Gastrocnemius medialis (tissue), 4 donors: Measurements from ENCODE around the gene EXOC1L. TPM values are rescaled to one million over a fixed set of nuclear protein-coding genes. Genes with fewer than 3 reads are reported as not detected.

Experiments
- ATAC-seq, 2 donors: fragments of 150-250 bp; one replicate each; pipeline ENCODE4 v1.9.1; 2016
- DNase-seq, 2 donors: peaks; one replicate each; pipeline ENCODE4 v3.0.0-alpha.2; 2019
- H3K27ac ChIP-seq, 4 donors: fragments of 200-600 bp; sonication (generic); 1 replicate in 1 of 4; 2 replicates in 3 of 4; pipeline ENCODE4 v1.5.1; 2016 to 2018; ENCODE audit warnings: mild to moderate bottlenecking in 2 of 4, moderate library complexity in 1 of 4
- H3K27me3 ChIP-seq, 3 donors: fragments of 200-600 bp; sonication (generic) in 2 of 3; 1 replicate in 1 of 3; 2 replicates in 2 of 3; pipeline versions ENCODE4 v1.5.1 to v1.6.0; 2016 to 2019; ENCODE audit warnings: mild to moderate bottlenecking in 1 of 3, moderate library complexity in 1 of 3
- H3K36me3 ChIP-seq, 2 donors: fragments of 200-600 bp; sonication (generic) in 1 of 2; one replicate each; pipeline ENCODE4 v1.5.1; 2017 to 2018
- H3K4me1 ChIP-seq, 2 donors: fragments of 200-600 bp; sonication (generic) in 1 of 2; one replicate each; pipeline ENCODE4 v1.5.1; 2016 to 2017; ENCODE audit warnings: mild to moderate bottlenecking in 2 of 2
- H3K4me3 ChIP-seq, 4 donors: fragments of 200-600 bp; sonication (generic) in 3 of 4; 1 replicate in 1 of 4; 2 replicates in 3 of 4; pipeline ENCODE4 v1.5.1; 2016 to 2019; ENCODE audit warnings: mild to moderate bottlenecking in 2 of 4
- H3K9me3 ChIP-seq, 3 donors: fragments of 200-600 bp; sonication (generic) in 2 of 3; 1 replicate in 1 of 3; 2 replicates in 2 of 3; pipeline ENCODE4 v1.5.1; 2016 to 2019
- POLR2A ChIP-seq, 2 donors: fragments of 450-650 bp; IDR thresholded peaks; one replicate each; pipeline ENCODE4 v1.6.1; 2017; ENCODE audit warnings: antibody characterized with exemption in 2 of 2, mild to moderate bottlenecking in 2 of 2, moderate library complexity in 2 of 2
- in situ Hi-C, 4 donors: fragments of 200-750 bp; cut with MboI; loops; one replicate each; pipeline versions ENCODE4 v1.15.0 to v1.8.0; 2017; ENCODE audit warnings: low sequenced_read_pairs in 4 of 4
- intact Hi-C: fragments of 100-400 bp; cut with DNase I; formaldehyde crosslinking; loops from one replicate; pipeline ENCODE4 v1.15.1; 2023; ENCODE audit warnings: low total_unique reads
- total RNA-seq, 4 donors: library from RNA; depleted of rRNA; stranded (reverse); fragments of >200 nt; gene quantifications; one replicate each; pipeline versions ENCODE4 v1.1.0 to v1.2.3, GENCODE V29; 2016
- TF ChIP-seq, protein P1 (sequence below), 5 experiments: fragments of 450-650 bp in 3 of 5; fragments of 200-600 bp in 2 of 5; sonication (generic) in 2 of 5; IDR thresholded peaks in 4 of 5; conservative IDR thresholded peaks in 1 of 5; 1 replicate in 4 of 5; 2 replicates in 1 of 5; pipeline ENCODE4 v1.5.1; 2016 to 2019; ENCODE audit warnings: antibody characterized with exemption in 5 of 5, mild to moderate bottlenecking in 3 of 5, moderate library complexity in 3 of 5

EXOC1L gene
- total RNA-seq, 4 donors from 2014 or later = not detected

DNA sequence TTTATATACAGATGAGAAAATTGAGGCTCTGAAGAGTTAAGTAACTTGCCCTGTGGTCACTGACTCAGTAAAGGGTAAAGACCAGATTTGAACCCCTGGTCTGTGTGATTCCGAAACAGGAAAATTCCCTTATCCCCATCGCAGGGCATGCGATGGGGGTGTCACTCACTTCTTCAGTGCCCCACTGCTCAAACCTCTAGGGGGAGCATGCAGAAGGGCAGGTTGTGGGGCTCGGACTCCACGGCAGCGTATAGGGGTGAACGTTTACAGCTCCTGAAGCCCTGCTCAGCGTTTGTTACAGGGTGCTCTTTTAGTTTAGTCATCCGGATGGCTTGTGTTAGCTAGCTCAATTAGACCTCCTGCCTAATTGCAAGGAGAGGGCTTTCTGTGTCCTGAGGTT, 30.1 kb downstream of the EXOC1L start:
- no peaks in the 10 kb centered on the region for H3K9me3 ChIP-seq
- H3K27me3 ChIP-seq = no peaks in the 10 kb centered on the region
- in situ Hi-C loops = loop anchor here in 3 of 4 donors (25.0 kb wide), 3 partner anchors 437 to 512 kb away; partner anchors contain the start of gene SRD5A3 (in 2 of the 3)
- intact Hi-C loops = loop anchor here (5.0 to 10.0 kb wide), 3 partner anchors 452 to 535 kb away; partner anchors contain the start of genes AASDH, SRD5A3 and TMEM165
- H3K27ac ChIP-seq = no peak overlapping the region
- no peak overlapping the region for H3K4me3 ChIP-seq
- DNase-seq (no peak), ATAC-seq (no peak)
- TF ChIP-seq, protein P1, sequence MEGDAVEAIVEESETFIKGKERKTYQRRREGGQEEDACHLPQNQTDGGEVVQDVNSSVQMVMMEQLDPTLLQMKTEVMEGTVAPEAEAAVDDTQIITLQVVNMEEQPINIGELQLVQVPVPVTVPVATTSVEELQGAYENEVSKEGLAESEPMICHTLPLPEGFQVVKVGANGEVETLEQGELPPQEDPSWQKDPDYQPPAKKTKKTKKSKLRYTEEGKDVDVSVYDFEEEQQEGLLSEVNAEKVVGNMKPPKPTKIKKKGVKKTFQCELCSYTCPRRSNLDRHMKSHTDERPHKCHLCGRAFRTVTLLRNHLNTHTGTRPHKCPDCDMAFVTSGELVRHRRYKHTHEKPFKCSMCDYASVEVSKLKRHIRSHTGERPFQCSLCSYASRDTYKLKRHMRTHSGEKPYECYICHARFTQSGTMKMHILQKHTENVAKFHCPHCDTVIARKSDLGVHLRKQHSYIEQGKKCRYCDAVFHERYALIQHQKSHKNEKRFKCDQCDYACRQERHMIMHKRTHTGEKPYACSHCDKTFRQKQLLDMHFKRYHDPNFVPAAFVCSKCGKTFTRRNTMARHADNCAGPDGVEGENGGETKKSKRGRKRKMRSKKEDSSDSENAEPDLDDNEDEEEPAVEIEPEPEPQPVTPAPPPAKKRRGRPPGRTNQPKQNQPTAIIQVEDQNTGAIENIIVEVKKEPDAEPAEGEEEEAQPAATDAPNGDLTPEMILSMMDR (IDR thresholded peaks at IDR 0.05 in 4 of 5, conservative IDR thresholded peaks at IDR 0.05 in 1 of 5) = no peak
- no peak for TF ChIP-seq POLR2A (IDR thresholded peaks at IDR 0.05)
- no peaks in the 10 kb centered on the region for H3K36me3 ChIP-seq
- H3K4me1 ChIP-seq = peaks cover 6 to 8% of the 10 kb centered on the region in 2 donors

DNA sequence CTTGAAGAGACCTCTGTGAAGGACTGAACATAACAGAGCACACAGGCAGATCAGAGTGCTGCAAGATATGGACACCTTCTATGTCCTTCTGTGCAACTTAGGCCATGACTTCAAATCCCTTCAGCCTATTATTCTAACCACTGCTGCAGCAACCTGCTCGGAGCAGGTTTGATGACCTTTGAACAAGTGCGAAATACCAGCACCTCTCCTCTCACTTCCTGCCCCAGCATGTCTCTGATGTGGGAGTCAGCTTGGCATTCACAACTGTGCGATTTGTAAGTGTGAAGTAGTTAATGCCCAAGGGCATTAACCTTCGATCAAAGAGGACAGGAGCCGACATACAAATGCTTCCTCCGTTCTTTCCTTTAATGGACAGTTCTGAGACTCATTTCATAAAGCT, 32.3 kb downstream of the EXOC1L start:
- DNase-seq = no peak
- H3K27me3 ChIP-seq = no peaks in the 10 kb centered on the region
- H3K27ac ChIP-seq = no peak overlapping the region
- TF ChIP-seq, protein P1 (IDR thresholded peaks at IDR 0.05 in 4 of 5, conservative IDR thresholded peaks at IDR 0.05 in 1 of 5) = no peak
- no peak for TF ChIP-seq POLR2A (IDR thresholded peaks at IDR 0.05)
- intact Hi-C loops = loop anchor here (2.0 to 10.0 kb wide), 4 partner anchors 305 to 533 kb away; partner anchors contain the start of genes AASDH, CLOCK, SRD5A3 and TMEM165
- ATAC-seq = no peak
- H3K36me3 ChIP-seq = no peaks in the 10 kb centered on the region
- in situ Hi-C loops = loop anchor here in 3 of 4 donors (25.0 kb wide), 3 partner anchors 440 to 515 kb away; partner anchors contain the start of gene SRD5A3 (in 2 of the 3)
- no peak overlapping the region for H3K4me3 ChIP-seq
- H3K9me3 ChIP-seq = no peaks in the 10 kb centered on the region
- H3K4me1 ChIP-seq = peaks cover 10 to 22% of the 10 kb centered on the region in 2 donors

DNA sequence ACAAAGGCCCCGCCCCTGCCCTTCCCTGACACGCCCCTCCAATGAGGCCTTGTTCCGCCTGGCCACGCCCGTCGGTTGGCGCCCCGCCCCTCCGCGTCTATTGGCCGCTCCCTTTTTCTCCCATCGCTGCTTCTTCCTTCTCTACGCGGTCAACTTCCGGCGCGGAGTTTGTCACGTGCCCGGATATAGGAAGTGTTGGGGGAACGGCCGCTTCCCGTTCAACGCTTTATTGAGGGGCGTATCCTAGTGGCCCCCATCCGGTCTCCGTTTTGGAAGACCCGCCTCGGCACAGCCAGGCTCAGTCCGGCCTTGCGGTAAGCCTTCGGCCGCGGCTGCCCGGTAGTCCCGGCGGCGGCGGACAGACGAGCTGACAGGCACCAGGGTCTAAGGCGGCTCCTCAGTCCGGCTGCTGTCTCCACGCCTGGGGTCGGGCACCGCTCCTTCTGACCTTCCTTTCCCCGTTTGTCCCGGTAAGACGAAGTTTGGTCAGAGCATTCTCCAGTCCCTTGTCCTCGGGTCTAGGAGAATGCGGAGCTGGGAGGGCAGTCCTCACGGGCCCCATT, 34.0 kb downstream of the EXOC1L start, which contains the start of gene EXOC1:
Gene EXOC1 (plus strand): TSS at position 165 of the 563 bp plus-strand sequence. CDS start 4,676 bp downstream, outside the sequence.
- in situ Hi-C loops (loop anchor here in 3 of 4 donors (25.0 kb wide), 3 partner anchors 441 to 516 kb away; partner anchors contain the start of gene SRD5A3 (in 2 of the 3)), intact Hi-C loops (loop anchor here (2.0 to 10.0 kb wide), 4 partner anchors 307 to 531 kb away; partner anchors contain the start of genes AASDH, CLOCK, SRD5A3 and TMEM165)
- no peaks in the 10 kb centered on the region for H3K27me3 ChIP-seq
- peak within 1 kb of the TSS; percentile 74 to 97 (median 87) for H3K4me3 ChIP-seq
- peak; percentile 40 to 55 for TF ChIP-seq POLR2A (IDR thresholded peaks at IDR 0.05)
- TF ChIP-seq, protein P1 (IDR thresholded peaks at IDR 0.05 in 4 of 5, conservative IDR thresholded peaks at IDR 0.05 in 1 of 5) = no peak
- DNase-seq (peak; percentile 94 to 97), ATAC-seq (peak; percentile 100)
- H3K4me1 ChIP-seq = peaks cover 10 to 22% of the 10 kb centered on the region in 2 donors
- peaks cover 0 to 6% of the 10 kb centered on the region in 2 donors for H3K36me3 ChIP-seq
- peak within 1 kb of the TSS; percentile 72 to 86 (median 82) for H3K27ac ChIP-seq
- H3K9me3 ChIP-seq = no peaks in the 10 kb centered on the region

DNA sequence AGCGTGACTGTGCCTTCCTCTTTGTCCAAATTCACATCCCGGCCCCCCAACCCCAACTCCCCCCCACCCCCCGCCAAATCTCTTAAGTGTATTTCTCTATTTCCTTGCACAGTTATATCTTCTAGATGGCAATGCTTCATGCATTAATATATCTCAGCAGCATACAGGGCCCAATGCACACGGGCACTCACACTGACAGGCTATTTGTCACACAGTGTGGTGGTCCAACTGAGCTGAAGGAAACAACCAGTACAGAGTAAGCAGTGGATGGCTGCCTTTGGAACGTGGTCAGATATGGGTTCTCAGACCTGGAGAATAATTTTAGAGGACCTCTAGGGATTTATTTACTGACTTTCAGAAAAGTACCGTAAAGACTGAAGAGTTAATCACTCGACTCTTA, 34.5 kb downstream of the EXOC1L start:
- TF ChIP-seq, protein P1 (IDR thresholded peaks at IDR 0.05 in 4 of 5, conservative IDR thresholded peaks at IDR 0.05 in 1 of 5) = no peak
- TF ChIP-seq POLR2A (IDR thresholded peaks at IDR 0.05) = no peak
- Histone ChIP-seq H3K27ac (peak overlapping the region; percentile 72 to 86 (median 82)), H3K27me3 (no peaks in the 10 kb centered on the region), H3K4me3 (peak overlapping the region; percentile 74 to 97 (median 87)), H3K4me1 (peaks cover 10 to 22% of the 10 kb centered on the region in 2 donors), H3K9me3 (no peaks in the 10 kb centered on the region), H3K36me3 (peaks cover 0 to 10% of the 10 kb centered on the region in 2 donors)
- ATAC-seq (no peak), DNase-seq (no peak)
- in situ Hi-C loops = loop anchor here in 3 of 4 donors (25.0 kb wide), 3 partner anchors 442 to 517 kb away; partner anchors contain the start of gene SRD5A3 (in 2 of the 3)
- intact Hi-C loops = loop anchor here (5.0 to 10.0 kb wide), 3 partner anchors 457 to 531 kb away; partner anchors contain the start of genes AASDH, SRD5A3 and TMEM165
